K562 (cell line): ENCODE results near the gene FRRS1L. TPM values are rescaled to one million over a fixed set of nuclear protein-coding genes. Genes with fewer than 3 reads are reported as not detected.

Experiments
- ATAC-seq: fragments of 200-7000 bp; cut with Tn5 transposase; 3 replicates; pipeline ENCODE4 v1.9.1; 2020; ENCODE audit warnings: moderate library complexity
- BruUV-seq: library from RNA; stranded (reverse); fragments of 400-500 nt; replicated peaks from 2 replicates; lab custom pipeline; 2021; lab: Mats Ljungman, UMichigan
- CTCF ChIA-PET: fragments of 300-600 bp; formaldehyde crosslinking; extraction: SDS; loops from one replicate; lab custom pipeline; 2021; ENCODE audit warnings: low intra/inter-chr PET ratio; lab: Yijun Ruan, JAX
- POLR2A ChIA-PET: fragments of 300-600, 350-650 bp; sonication (Branson Sonifier 250); formaldehyde crosslinking; extraction: SDS; loops from one replicate; lab custom pipeline; 2021; ENCODE audit warnings: antibody characterized with exemption, inconsistent platforms; lab: Yijun Ruan, JAX
- DNase-seq, 4 experiments: peaks; one replicate each; pipeline versions ENCODE4 v3.0.0 to v3.0.0-alpha.2; 2011 to 2018; ENCODE audit warnings: low spot score in 3 of 4, mixed read lengths in 3 of 4; ENCODE audit errors: extremely low read depth in 1 of 4
- FAIRE-seq: peaks from 2 replicates; lab custom pipeline; 2011; peaks lifted over from hg19 to GRCh38; lab: Jason Lieb, UNC
- H2AFZ ChIP-seq: 2 replicates; pipeline ENCODE4 v1.6.0; 2011; ENCODE audit warnings: low read depth, low read length, control low read depth, inconsistent platforms
- H3K27ac ChIP-seq: fragments of 200-600 bp; 3 replicates; pipeline ENCODE4 v1.8.0; 2011; ENCODE audit warnings: low read depth, mild to moderate bottlenecking, control low read depth, inconsistent platforms, low read length, moderate library complexity, mixed read lengths; ENCODE audit errors: extremely low read depth
- H3K27me3 ChIP-seq, 2 experiments: fragments of 300-600 bp in 1 of 2; 2 replicates in 1 of 2; 3 replicates in 1 of 2; pipeline versions ENCODE4 v1.6.0 to v1.8.0; 2011; ENCODE audit warnings: inconsistent platforms in 2 of 2, low read length in 2 of 2, mild to moderate bottlenecking in 1 of 2, mixed read lengths in 1 of 2, moderate library complexity in 1 of 2; ENCODE audit not compliant: control insufficient read depth in 2 of 2, insufficient read depth in 2 of 2
- H3K36me3 ChIP-seq: fragments of 300-600 bp; 3 replicates; pipeline ENCODE4 v1.8.0; 2011; ENCODE audit warnings: mild to moderate bottlenecking, low read length, inconsistent platforms; ENCODE audit not compliant: control insufficient read depth, insufficient read depth
- H3K4me1 ChIP-seq, 2 experiments: fragments of 200-600 bp in 1 of 2; replicated peaks in 1 of 2; 2 replicates in 1 of 2; 3 replicates in 1 of 2; pipeline versions ENCODE4 v1.5.1 to v1.8.0; 2011; ENCODE audit warnings: inconsistent platforms in 2 of 2, low read length in 2 of 2, mild to moderate bottlenecking in 1 of 2, mixed read lengths in 1 of 2, moderate library complexity in 1 of 2; ENCODE audit not compliant: control insufficient read depth in 2 of 2, insufficient read depth in 2 of 2
- H3K4me2 ChIP-seq: 2 replicates; pipeline ENCODE4 v1.6.1; 2011; ENCODE audit warnings: low read length, control low read depth, inconsistent platforms, mixed read lengths; ENCODE audit not compliant: insufficient read depth
- H3K4me3 ChIP-seq: fragments of 200-600 bp; sonication (generic), shearing (Covaris generic); 2 replicates; pipeline ENCODE4 v1.5.1; 2016; ENCODE audit warnings: control low read depth, inconsistent platforms
- H3K79me2 ChIP-seq: fragments of 200-600 bp; 3 replicates; pipeline ENCODE4 v1.8.0; 2011; ENCODE audit warnings: low read length, inconsistent platforms; ENCODE audit not compliant: control insufficient read depth, insufficient read depth
- H3K9ac ChIP-seq, 2 experiments: 2 replicates each; pipeline versions ENCODE4 v1.6.0 to v1.6.1; 2011; ENCODE audit warnings: low read depth in 2 of 2, low read length in 2 of 2, control low read depth in 1 of 2, inconsistent platforms in 1 of 2, mild to moderate bottlenecking in 1 of 2, mixed read lengths in 1 of 2; ENCODE audit not compliant: insufficient read depth in 1 of 2
- H3K9me1 ChIP-seq: one replicate; pipeline ENCODE4 v1.6.0; 2011; ENCODE audit warnings: inconsistent platforms, mild to moderate bottlenecking, low read length, moderate library complexity; ENCODE audit not compliant: control insufficient read depth, insufficient read depth
- H3K9me3 ChIP-seq: replicated peaks from 2 replicates; pipeline ENCODE4 v1.5.1; 2011; ENCODE audit warnings: low read depth, low read length, inconsistent platforms; ENCODE audit not compliant: control insufficient read depth, insufficient read depth
- H4K20me1 ChIP-seq: replicated peaks from 2 replicates; pipeline ENCODE4 v1.6.1; 2011; ENCODE audit warnings: low read length, inconsistent platforms, mixed read lengths; ENCODE audit not compliant: control insufficient read depth, insufficient read depth
- CHD4 ChIP-seq: fragments of 200-600 bp; sonication (generic); IDR thresholded peaks from 3 replicates; pipeline ENCODE4 v1.6.1; 2012; ENCODE audit warnings: low read depth, mild to moderate bottlenecking, mixed read lengths, low read length, inconsistent platforms; ENCODE audit not compliant: insufficient read depth, insufficient replicate concordance, poor library complexity, severe bottlenecking
- DLX4 ChIP-seq: fragments of 250-450 bp; sonication (Bioruptor Pico); IDR thresholded peaks from 2 replicates; pipeline ENCODE4 v1.6.1; 2021; ENCODE audit warnings: mild to moderate bottlenecking
- ETV5 ChIP-seq: sonication (generic); formaldehyde crosslinking; IDR thresholded peaks from 2 replicates; pipeline ENCODE4 v1.4.0; 2020; ENCODE audit warnings: low read depth, mild to moderate bottlenecking, missing genetic modification reagents
- HNRNPL ChIP-seq: fragments of 200-400 bp; formaldehyde crosslinking; IDR thresholded peaks from 2 replicates; pipeline ENCODE4 v1.6.1; 2017; ENCODE audit warnings: low read depth, mild to moderate bottlenecking, low read length
- ILF3 ChIP-seq: fragments of 450-650 bp; IDR thresholded peaks from 2 replicates; pipeline ENCODE4 v1.6.1; 2018; ENCODE audit warnings: antibody characterized with exemption, mild to moderate bottlenecking, moderate library complexity, borderline replicate concordance
- NBN ChIP-seq: fragments of 450-650 bp; IDR thresholded peaks from 2 replicates; pipeline ENCODE4 v1.6.1; 2016; ENCODE audit warnings: low read depth, mild to moderate bottlenecking
- NR0B1 ChIP-seq: fragments of 450-650 bp; IDR thresholded peaks from one replicate; pipeline ENCODE4 v1.6.1; 2018; ENCODE audit warnings: mild to moderate bottlenecking, moderate library complexity; ENCODE audit not compliant: partially characterized antibody
- RFX5 ChIP-seq: IDR thresholded peaks from 2 replicates; pipeline ENCODE4 v1.6.1; 2011; ENCODE audit warnings: low read depth, mild to moderate bottlenecking, improper control_type of control experiment, low read length
- SRSF3 ChIP-seq: fragments of 200-400 bp; formaldehyde crosslinking; IDR thresholded peaks from 2 replicates; pipeline ENCODE4 v1.6.1; 2016; ENCODE audit warnings: mild to moderate bottlenecking, low read length, moderate library complexity; ENCODE audit not compliant: insufficient read depth
- TCF7L2 ChIP-seq: fragments of 150-350 bp; IDR thresholded peaks from 2 replicates; pipeline ENCODE4 v1.6.1; 2016; ENCODE audit warnings: low read depth, mild to moderate bottlenecking, low read length, moderate library complexity
- THAP7 ChIP-seq: fragments of 250-450 bp; sonication (Bioruptor Pico); IDR thresholded peaks from 2 replicates; pipeline ENCODE4 v1.5.0; 2021
- TSC22D4 ChIP-seq: fragments of 450-650 bp; IDR thresholded peaks from 2 replicates; pipeline ENCODE4 v1.6.1; 2016; ENCODE audit warnings: missing genetic modification characterization, missing biosample characterization, control low read depth
- XRCC4 ChIP-seq: IDR thresholded peaks from one replicate; pipeline ENCODE4 v1.6.1; 2011; ENCODE audit not compliant: insufficient read depth, insufficient read length; ENCODE audit errors: extremely low read depth
- ZBTB5 ChIP-seq: fragments of 450-650 bp; IDR thresholded peaks from 2 replicates; pipeline ENCODE4 v1.6.1; 2017; ENCODE audit warnings: antibody characterized with exemption
- ZC3H11A ChIP-seq: IDR thresholded peaks from 2 replicates; pipeline ENCODE4 v1.6.1; 2012; ENCODE audit warnings: low read depth, low read length, improper control_type of control experiment
- ZFP1 ChIP-seq: fragments of 450-650 bp; formaldehyde crosslinking; IDR thresholded peaks from 2 replicates; pipeline ENCODE4 v1.4.0; 2020; ENCODE audit warnings: mild to moderate bottlenecking, mixed read lengths
- ZNF174 ChIP-seq: fragments of 250-450 bp; sonication (Bioruptor Pico); IDR thresholded peaks from 2 replicates; pipeline ENCODE4 v1.4.0; 2020; ENCODE audit warnings: mild to moderate bottlenecking
- ZNF311 ChIP-seq: fragments of 250-450 bp; sonication (Bioruptor Pico); IDR thresholded peaks from 2 replicates; pipeline ENCODE4 v1.4.0; 2020; ENCODE audit warnings: mild to moderate bottlenecking, moderate library complexity
- ZZZ3 ChIP-seq: fragments of 450-650 bp; IDR thresholded peaks from 2 replicates; pipeline ENCODE4 v1.6.1; 2016; ENCODE audit warnings: antibody characterized with exemption, mild to moderate bottlenecking, moderate library complexity
- WGBS: fragments of 100-300 bp; shearing (Covaris generic); methylation state at CpG from one replicate; pipeline ENCODE4 v1.1.6; 2016; ENCODE audit warnings: low coverage, mixed read lengths; ENCODE audit not compliant: insufficient coverage; ENCODE audit errors: missing lambda C conversion rate; 5-methylcytosine and 5-hydroxymethylcytosine counted together
- in situ Hi-C: fragments of 300-500 bp; cut with MboI; formaldehyde crosslinking; loops from 4 replicates; pipeline ENCODE4 v1.15.0; 2018; ENCODE audit warnings: inconsistent platforms, mixed read lengths
- intact Hi-C: fragments of 100-400 bp; cut with micrococcal nuclease; formaldehyde crosslinking; loops from 2 replicates; pipeline ENCODE4 v1.14.2; 2022
- polyA plus RNA-seq, 8 experiments: library from polyadenylated mRNA; depleted of rRNA in 4 of 8; stranded (reverse) in 5 of 8; unstranded in 3 of 8; fragments of >200 nt; fragmentation: Nextera tagmentation in 2 of 8; fragmentation: Illumina TruSeq in 1 of 8; extraction: Ambion mirVana in 2 of 8; extraction: Trizol in 1 of 8; gene quantifications; 2 replicates each; pipeline versions ENCODE4 v1.2.1 to v1.2.3, GENCODE V29; 2011 to 2014; ENCODE audit warnings: inconsistent platforms in 1 of 8, missing spikeins in 1 of 8
- total RNA-seq, 7 experiments: library from RNA; depleted of rRNA in 6 of 7; stranded (reverse); fragments of >200 nt in 6 of 7; fragmentation: Illumina TruSeq in 2 of 7; extraction: Trizol in 2 of 7; gene quantifications; 2 replicates each; pipeline versions ENCODE4 v1.2.1 to v1.2.3, GENCODE V29; 2011 to 2021; ENCODE audit warnings: low replicate concordance in 1 of 7

The FRRS1L gene
- total and polyA plus RNA-seq, 9 of the 15 experiments (the other 6 are each of a cell fraction or from before 2014, with no cell fraction given): under 0.01 to 0.04 (median 0.03) TPM; not detected in 5

- H2AFZ ChIP-seq: no peak overlapping the region
- intact Hi-C loops (no loop called here), in situ Hi-C loops (no loop called here)
- H3K9ac ChIP-seq: no peak overlapping the region
- H3K9me1 ChIP-seq: no peaks in the 10 kb centered on the region
- H3K27me3 ChIP-seq: peaks cover 3 to 4% of the 10 kb centered on the region in 2 experiments; a peak in 3 of 5 replicates
- H3K4me1 ChIP-seq: no peaks in the 10 kb centered on the region
- H3K4me2 ChIP-seq: no peak overlapping the region
- no peak for DNase-seq
- H3K4me3 ChIP-seq: no peak overlapping the region
- H3K9me3 ChIP-seq: no peaks in the 10 kb centered on the region
- TF ChIP-seq ZBTB5: no peak
- no peak for TF ChIP-seq SRSF3
- TF ChIP-seq RFX5: no peak
- TF ChIP-seq TCF7L2: no peak
- no peak for TF ChIP-seq ZC3H11A
- TF ChIP-seq ZZZ3: no peak
- no peak for TF ChIP-seq CHD4
- no peak for TF ChIP-seq ZFP1 (CRISPR knock-in tag)
- TF ChIP-seq THAP7: no peak
- no peak for TF ChIP-seq ILF3
- no peak for TF ChIP-seq HNRNPL
- TF ChIP-seq XRCC4: no peak
- no peak for TF ChIP-seq NBN
- no peak for TF ChIP-seq NR0B1
- TF ChIP-seq ETV5 (CRISPR knock-in tag): no peak
- TF ChIP-seq ZNF311 (CRISPR knock-in tag): no peak
- TF ChIP-seq DLX4: no peak
- no peak for TF ChIP-seq ZNF174
- no peak for TF ChIP-seq TSC22D4 (tag)
- no peak for FAIRE-seq
- no peaks in the 10 kb centered on the region for H3K79me2 ChIP-seq
- ChIA-PET CTCF (no interaction called here), POLR2A (interaction anchor here (1.1 kb wide), 1 partner anchor 15 kb away, joined by 3 read pairs; no protein-coding TSS in a partner anchor)
- 42% methylated on average over 1 of the region's 1 CpG for WGBS
- no peak overlapping the region for H3K27ac ChIP-seq
- H3K36me3 ChIP-seq: no peaks in the 10 kb centered on the region
- no TSS peak for BruUV-seq
- H4K20me1 ChIP-seq: no peaks in the 10 kb centered on the region
- ATAC-seq: no peak
Observed at GRCh38 chr9:109190151-109190550, 23.1 kb upstream of the FRRS1L start.
